ENCODE measurements around the gene ATP2C2.

GRCh38 chr16:84459941-84460405, 91.6 kb downstream of the ATP2C2 start:
- TF ChIP-seq POLR2A (IDR thresholded peaks at IDR 0.05) (no peak), CTCF (IDR thresholded peaks at IDR 0.05) (no peak), POLR2AphosphoS5 (IDR thresholded peaks at IDR 0.05) (no peak), EP300 (IDR thresholded peaks at IDR 0.05) (no peak)
